GM18907 (cell line): Measurements from ENCODE around the gene RNU5B-1.

Experiments used
- ATAC-seq: cut with Tn5 transposase; IDR thresholded peaks from one replicate; pipeline ENCODE4 v1.9.1; 2021; ENCODE audit warnings: mild to moderate bottlenecking, moderate library complexity; ENCODE audit not compliant: unreplicated experiment

Gene RNU5B-1

GRCh38 chr15:65287520-65287855 is 17.0 kb upstream of the RNU5B-1 start:
- ATAC-seq: no peak

GRCh38 chr15:65289261-65289854 is 15.1 kb upstream of the RNU5B-1 start:
- no peak for ATAC-seq

GRCh38 chr15:65290228-65290627 is 14.2 kb upstream of the RNU5B-1 start:
- no peak for ATAC-seq

- no peak for ATAC-seq
Observed at GRCh38 chr15:65292938-65293518, 11.4 kb upstream of the RNU5B-1 start.

- no peak for ATAC-seq
Observed at GRCh38 chr15:65298731-65299130, 5.7 kb upstream of the RNU5B-1 start.

- ATAC-seq: no peak
Observed at GRCh38 chr15:65300924-65301441, 3.5 kb upstream of the RNU5B-1 start.

GRCh38 chr15:65302061-65302460 is 2.4 kb upstream of the RNU5B-1 start:
- ATAC-seq: no peak

- ATAC-seq: peak; percentile 17
Observed at GRCh38 chr15:65303687-65304380, 643 bp upstream of the RNU5B-1 start.

- no peak for ATAC-seq
Observed at GRCh38 chr15:65305150-65305758, 777 bp downstream of the RNU5B-1 start.

- no peak for ATAC-seq
Observed at GRCh38 chr15:65305776-65306175, 1.3 kb downstream of the RNU5B-1 start.

- no peak for ATAC-seq
Observed at GRCh38 chr15:65306551-65306950, 2.1 kb downstream of the RNU5B-1 start.

GRCh38 chr15:65307978-65308377 is 3.5 kb downstream of the RNU5B-1 start:
- ATAC-seq: no peak

- ATAC-seq: no peak
Observed at GRCh38 chr15:65309882-65310418, 5.5 kb downstream of the RNU5B-1 start.

- no peak for ATAC-seq
Observed at GRCh38 chr15:65310431-65311137, 6.1 kb downstream of the RNU5B-1 start.

- ATAC-seq: no peak
Observed at GRCh38 chr15:65311760-65312159, 7.3 kb downstream of the RNU5B-1 start.

GRCh38 chr15:65312400-65312916 is 8.0 kb downstream of the RNU5B-1 start:
- ATAC-seq: no peak

GRCh38 chr15:65318870-65319356 is 14.4 kb downstream of the RNU5B-1 start:
- ATAC-seq: no peak

GRCh38 chr15:65323071-65323511 is 18.6 kb downstream of the RNU5B-1 start:
- ATAC-seq: no peak

GRCh38 chr15:65326117-65326526 is 21.6 kb downstream of the RNU5B-1 start:
- no peak for ATAC-seq

GRCh38 chr15:65326818-65327217 is 22.3 kb downstream of the RNU5B-1 start:
- no peak for ATAC-seq
